Upper lobe of left lung (tissue), 4 donors: ENCODE measurements around the gene ITPA.

Experiments used
- CTCF ChIP-seq, 6 experiments: fragments of 450-650 bp in 4 of 6; fragments of 200-600 bp in 2 of 6; sonication (generic) in 2 of 6; IDR thresholded peaks; one replicate each; pipeline ENCODE4 v1.5.1; 2016 to 2019; ENCODE audit warnings: antibody characterized with exemption in 6 of 6
- POLR2AphosphoS5 ChIP-seq, 2 donors: sonication (generic); formaldehyde crosslinking; IDR thresholded peaks; one replicate each; pipeline ENCODE4 v1.5.1; 2017; ENCODE audit warnings: antibody characterized with exemption in 2 of 2

GRCh38 chr20:3172126-3172932, 37.0 kb upstream of the ITPA start:
- TF ChIP-seq CTCF (IDR thresholded peaks at IDR 0.05) (no peak), POLR2AphosphoS5 (IDR thresholded peaks at IDR 0.05) (no peak)
